Measurements from ENCODE around the gene RAB44. TPM values are rescaled to one million over a fixed set of nuclear protein-coding genes. Genes with fewer than 3 reads are reported as not detected.

Gene RAB44
- total and polyA plus RNA-seq, 4 experiments from 2014 or later, result not detected

DNA sequence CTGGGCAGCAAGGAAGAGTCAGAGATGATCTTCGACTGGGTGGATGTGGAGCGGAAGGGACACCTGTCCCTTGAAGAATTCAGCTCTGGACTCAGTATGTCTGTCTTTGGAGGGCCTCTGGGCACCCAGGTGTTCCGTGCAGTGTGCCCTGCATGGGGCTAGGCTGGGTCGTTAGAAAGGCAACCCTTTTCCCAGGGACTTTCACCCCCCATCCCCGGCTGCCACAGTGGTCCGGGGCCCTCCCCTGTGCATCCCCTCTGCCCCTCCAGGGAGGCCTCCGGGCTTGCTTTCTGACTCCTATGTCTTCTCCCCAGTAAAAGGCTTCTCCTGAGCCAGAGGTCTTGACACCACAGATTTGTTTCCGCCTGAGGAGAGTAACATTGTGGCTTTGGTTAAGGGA lies 16.2 kb downstream of the RAB44 start:
- Histone ChIP-seq H3K4me1 (ENCODE audit: insufficient read depth, low read length) (no peaks in the 10 kb centered on the region), H3K36me3 (ENCODE audit: insufficient read depth, low read length) (no peaks in the 10 kb centered on the region), H3K9me3 (ENCODE audit: control insufficient read depth in 1 of 2, low read length in 2 of 2) (no peaks in the 10 kb centered on the region), H3K27ac (ENCODE audit: low read depth, low read length) (no peak overlapping the region), H3K27me3 (ENCODE audit: insufficient read depth, low read length) (no peaks in the 10 kb centered on the region), H3K4me3 (ENCODE audit: low read length in 2 of 2) (no peak overlapping the region)
- Mint-ChIP-seq H3K4me3 (no peak overlapping the region), H3K4me1 (no peaks in the 10 kb centered on the region), H3K9me3 (no peaks in the 10 kb centered on the region), H3K27ac (no peak overlapping the region), H3K36me3 (no peaks in the 10 kb centered on the region), H3K27me3 (no peaks in the 10 kb centered on the region)
- CTCF ChIA-PET (ENCODE audit: partially characterized antibody), result no interaction called here
- POLR2A ChIA-PET (ENCODE audit: partially characterized antibody), result no interaction called here
- intact Hi-C loops (cut with micrococcal nuclease), result no loop called here
- DNase-seq, result no peak

DNA sequence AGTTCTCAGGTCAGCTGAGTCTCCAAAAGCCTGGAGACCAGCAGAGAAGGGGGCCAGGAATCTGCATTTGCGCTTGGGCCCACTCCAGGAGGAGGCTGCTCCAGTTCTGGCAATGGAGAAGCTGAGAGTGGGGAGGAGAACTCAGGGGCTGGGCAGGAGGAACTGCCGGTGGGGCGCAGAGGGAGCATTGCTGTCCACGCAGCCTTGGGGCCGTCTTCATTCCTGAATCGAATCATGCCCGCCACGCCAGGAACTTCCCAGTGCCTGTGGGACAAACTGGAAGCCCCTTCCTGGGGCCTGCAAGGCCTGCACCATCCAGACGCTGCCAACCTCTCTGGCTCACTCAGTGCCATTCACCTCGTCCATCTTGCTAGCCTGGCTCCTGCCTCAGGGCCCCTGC lies 16.9 kb downstream of the RAB44 start:
- Histone ChIP-seq H3K27ac (ENCODE audit: low read depth, low read length) (no peak overlapping the region), H3K4me1 (ENCODE audit: insufficient read depth, low read length) (no peaks in the 10 kb centered on the region), H3K27me3 (ENCODE audit: insufficient read depth, low read length) (no peaks in the 10 kb centered on the region), H3K4me3 (ENCODE audit: low read length in 2 of 2) (no peak overlapping the region), H3K36me3 (ENCODE audit: insufficient read depth, low read length) (no peaks in the 10 kb centered on the region), H3K9me3 (ENCODE audit: control insufficient read depth in 1 of 2, low read length in 2 of 2) (no peaks in the 10 kb centered on the region)
- DNase-seq, result no peak
- Mint-ChIP-seq H3K36me3 (no peaks in the 10 kb centered on the region), H3K27ac (no peak overlapping the region), H3K4me1 (peaks cover 0 to 2% (median 0%) of the 10 kb centered on the region in 4 donors), H3K27me3 (no peaks in the 10 kb centered on the region), H3K9me3 (no peaks in the 10 kb centered on the region), H3K4me3 (no peak overlapping the region)
- CTCF ChIA-PET (ENCODE audit: partially characterized antibody), result no interaction called here
- intact Hi-C loops (cut with micrococcal nuclease), result no loop called here
- POLR2A ChIA-PET (ENCODE audit: partially characterized antibody), result no interaction called here

DNA sequence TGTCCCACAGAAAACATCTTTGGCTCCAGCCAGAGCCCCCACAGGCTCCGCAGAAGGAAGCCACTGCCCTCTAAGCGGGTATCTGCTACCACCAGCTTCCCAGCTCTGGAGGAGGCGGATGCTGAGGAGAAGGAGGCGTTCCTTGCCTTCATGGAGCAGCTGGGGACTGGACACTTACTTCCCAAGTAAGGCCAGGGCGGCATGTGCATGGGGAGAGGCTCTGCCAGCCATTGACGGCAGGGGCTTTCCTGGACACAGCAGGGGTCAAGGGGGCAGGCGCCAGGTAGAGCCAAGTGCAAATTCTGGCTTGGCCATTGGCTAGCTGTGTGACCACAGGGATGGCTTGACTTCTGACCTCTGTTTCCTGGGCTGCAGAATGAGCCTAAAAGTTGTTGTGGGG lies 17.8 kb downstream of the RAB44 start:
- Mint-ChIP-seq H3K4me1 (peaks cover 0 to 2% (median 0%) of the 10 kb centered on the region in 4 donors), H3K36me3 (no peaks in the 10 kb centered on the region), H3K27me3 (no peaks in the 10 kb centered on the region), H3K9me3 (no peaks in the 10 kb centered on the region), H3K27ac (no peak overlapping the region), H3K4me3 (no peak overlapping the region)
- Histone ChIP-seq H3K9me3 (ENCODE audit: control insufficient read depth in 1 of 2, low read length in 2 of 2) (no peaks in the 10 kb centered on the region), H3K4me3 (ENCODE audit: low read length in 2 of 2) (no peak overlapping the region), H3K4me1 (ENCODE audit: insufficient read depth, low read length) (no peaks in the 10 kb centered on the region), H3K27me3 (ENCODE audit: insufficient read depth, low read length) (no peaks in the 10 kb centered on the region), H3K36me3 (ENCODE audit: insufficient read depth, low read length) (no peaks in the 10 kb centered on the region), H3K27ac (ENCODE audit: low read depth, low read length) (no peak overlapping the region)
- DNase-seq, result no peak
- CTCF ChIA-PET (ENCODE audit: partially characterized antibody), result interaction anchor here (1.1 kb wide), 1 partner anchor 9 kb away, joined by 3 read pairs; no protein-coding TSS in a partner anchor
- POLR2A ChIA-PET (ENCODE audit: partially characterized antibody), result no interaction called here
- intact Hi-C loops (cut with micrococcal nuclease), result no loop called here

DNA sequence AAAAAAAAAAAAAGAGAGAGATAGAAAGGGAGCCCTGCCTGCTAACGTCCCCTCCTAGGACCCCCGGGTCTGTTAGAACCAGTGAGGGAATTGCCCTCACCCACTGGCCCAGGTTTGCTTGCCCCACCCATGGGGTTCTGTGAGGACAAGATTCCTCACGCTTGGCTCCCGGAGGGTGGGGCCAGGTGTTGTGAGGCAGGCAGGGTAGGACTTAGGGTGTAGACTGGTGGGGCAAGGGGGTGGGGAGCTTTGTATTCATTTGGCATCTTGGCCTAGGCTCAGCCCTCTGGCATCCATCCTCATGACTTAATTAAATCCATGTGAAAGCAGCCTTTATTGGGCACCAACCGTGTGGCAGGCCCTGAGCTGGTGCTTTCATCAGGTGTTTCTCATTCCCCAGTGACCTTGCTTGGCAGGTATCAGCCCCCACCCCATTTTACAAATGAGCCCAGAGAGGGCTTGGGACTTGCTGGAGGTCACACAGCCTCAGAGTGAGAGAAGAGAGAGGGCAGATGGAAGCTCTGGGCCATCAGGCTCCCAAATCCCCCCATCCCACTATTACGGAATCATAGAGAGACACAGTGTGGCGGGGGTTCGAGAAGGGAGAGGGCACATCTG lies 19.0 kb downstream of the RAB44 start:
- Histone ChIP-seq H3K9me3 (ENCODE audit: control insufficient read depth in 1 of 2, low read length in 2 of 2) (no peaks in the 10 kb centered on the region), H3K36me3 (ENCODE audit: insufficient read depth, low read length) (no peaks in the 10 kb centered on the region), H3K27me3 (ENCODE audit: insufficient read depth, low read length) (no peaks in the 10 kb centered on the region), H3K4me1 (ENCODE audit: insufficient read depth, low read length) (no peaks in the 10 kb centered on the region), H3K4me3 (ENCODE audit: low read length in 2 of 2) (no peak overlapping the region), H3K27ac (ENCODE audit: low read depth, low read length) (no peak overlapping the region)
- no peaks in the 10 kb centered on the region for H3K9me3 Mint-ChIP-seq
- no peaks in the 10 kb centered on the region for H3K36me3 Mint-ChIP-seq
- H3K27ac Mint-ChIP-seq, result no peak overlapping the region
- POLR2A ChIA-PET (ENCODE audit: partially characterized antibody), result interaction anchor here (0.7 kb wide), 1 partner anchor 15 kb away, joined by 3 read pairs; no protein-coding TSS in a partner anchor
- peaks cover 0 to 2% (median 0%) of the 10 kb centered on the region in 4 donors for H3K4me1 Mint-ChIP-seq
- intact Hi-C loops (cut with micrococcal nuclease), result no loop called here
- CTCF ChIA-PET (ENCODE audit: partially characterized antibody), result interaction anchor here (0.5 to 1.2 kb wide), 3 partner anchors 8 to 101 kb away, joined by 3 to 4 read pairs (median 3); no protein-coding TSS in a partner anchor
- H3K4me3 Mint-ChIP-seq, result no peak overlapping the region
- no peaks in the 10 kb centered on the region for H3K27me3 Mint-ChIP-seq
- no peak for DNase-seq

DNA sequence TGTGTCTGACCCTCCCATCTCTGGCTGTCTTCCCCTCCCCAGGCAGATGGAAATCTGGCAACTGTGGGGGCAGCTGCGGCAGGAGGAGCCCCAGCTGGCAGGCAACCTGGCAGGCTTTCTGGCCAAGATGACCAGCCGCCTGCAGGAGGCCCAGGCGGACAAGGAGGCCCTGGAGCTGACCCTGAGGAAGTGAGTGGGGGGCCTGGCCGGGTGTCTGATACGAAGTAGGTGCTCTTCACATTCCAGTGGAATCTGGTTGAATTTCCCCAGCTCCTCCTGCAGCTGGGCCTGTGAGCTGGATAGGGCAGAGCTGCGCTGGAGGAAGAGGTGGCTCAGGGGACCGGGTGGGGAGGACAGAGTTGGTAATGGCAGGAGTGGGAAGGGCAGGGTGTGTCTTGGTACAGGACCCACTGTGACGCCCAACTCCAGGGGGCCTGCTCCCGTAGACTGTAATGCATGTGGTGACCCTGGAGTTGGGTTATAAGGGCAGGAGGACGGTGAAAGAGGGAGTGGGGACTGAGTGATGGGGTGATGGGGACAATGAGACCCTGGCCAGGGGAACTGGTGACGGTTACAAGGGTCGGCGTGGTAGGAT lies 19.7 kb downstream of the RAB44 start:
- no peaks in the 10 kb centered on the region for H3K9me3 Mint-ChIP-seq
- no peak overlapping the region for H3K27ac ChIP-seq (ENCODE audit: low read depth, low read length)
- no peak overlapping the region for H3K4me3 Mint-ChIP-seq
- no peaks in the 10 kb centered on the region for H3K36me3 Mint-ChIP-seq
- intact Hi-C loops (cut with micrococcal nuclease), result no loop called here
- no peaks in the 10 kb centered on the region for H3K36me3 ChIP-seq (ENCODE audit: insufficient read depth, low read length)
- ChIA-PET POLR2A (ENCODE audit: partially characterized antibody) (no interaction called here), CTCF (ENCODE audit: partially characterized antibody) (interaction anchor here (0.5 to 1.2 kb wide), 2 partner anchors 42 to 102 kb away, joined by 3 to 4 read pairs; no protein-coding TSS in a partner anchor)
- no peaks in the 10 kb centered on the region for H3K9me3 ChIP-seq (ENCODE audit: control insufficient read depth in 1 of 2, low read length in 2 of 2)
- no peaks in the 10 kb centered on the region for H3K27me3 ChIP-seq (ENCODE audit: insufficient read depth, low read length)
- H3K27ac Mint-ChIP-seq, result no peak overlapping the region
- no peak for DNase-seq
- peaks cover 0 to 2% (median 0%) of the 10 kb centered on the region in 4 donors for H3K4me1 Mint-ChIP-seq
- H3K4me3 ChIP-seq (ENCODE audit: low read length in 2 of 2), result no peak overlapping the region
- no peaks in the 10 kb centered on the region for H3K27me3 Mint-ChIP-seq
- H3K4me1 ChIP-seq (ENCODE audit: insufficient read depth, low read length), result no peaks in the 10 kb centered on the region

DNA sequence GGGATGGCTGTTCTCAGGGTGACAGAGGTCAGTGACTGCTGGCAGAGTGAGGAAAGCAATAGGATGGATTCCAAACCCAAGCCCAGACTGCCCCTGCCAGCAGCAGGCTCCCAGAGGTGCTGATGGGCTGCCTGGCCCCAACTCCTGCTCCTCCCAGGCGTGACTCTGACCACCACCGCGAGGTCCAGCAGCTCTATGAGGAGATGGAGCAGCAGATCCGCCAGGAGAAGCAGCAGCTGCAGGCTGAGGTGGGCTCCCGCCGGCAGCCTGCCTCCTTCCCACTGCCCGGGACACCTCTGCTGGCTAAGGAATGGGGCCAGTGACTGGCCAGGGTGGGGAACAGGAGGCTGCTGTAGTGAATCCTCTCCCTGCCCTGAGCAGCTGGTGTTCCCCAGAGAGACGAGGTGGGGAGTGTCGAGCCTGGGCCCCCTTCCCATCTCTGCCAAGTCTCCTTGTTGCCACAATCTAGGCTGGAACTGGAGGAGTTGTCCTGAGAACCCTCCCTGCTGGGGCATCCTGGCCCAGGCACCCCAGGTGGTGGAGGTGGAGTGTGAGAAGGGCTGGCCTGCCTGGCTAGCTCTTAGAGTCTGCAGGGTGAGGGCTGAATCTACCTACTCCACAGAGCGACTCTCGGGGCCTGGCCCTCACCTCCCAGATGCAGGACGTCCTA lies 20.4 kb downstream of the RAB44 start:
- Mint-ChIP-seq H3K4me1 (peaks cover 0 to 2% (median 0%) of the 10 kb centered on the region in 4 donors), H3K9me3 (no peaks in the 10 kb centered on the region), H3K27ac (no peak overlapping the region), H3K36me3 (no peaks in the 10 kb centered on the region), H3K4me3 (no peak overlapping the region), H3K27me3 (no peaks in the 10 kb centered on the region)
- Histone ChIP-seq H3K4me1 (ENCODE audit: insufficient read depth, low read length) (no peaks in the 10 kb centered on the region), H3K27me3 (ENCODE audit: insufficient read depth, low read length) (no peaks in the 10 kb centered on the region), H3K36me3 (ENCODE audit: insufficient read depth, low read length) (no peaks in the 10 kb centered on the region), H3K9me3 (ENCODE audit: control insufficient read depth in 1 of 2, low read length in 2 of 2) (no peaks in the 10 kb centered on the region), H3K27ac (ENCODE audit: low read depth, low read length) (no peak overlapping the region), H3K4me3 (ENCODE audit: low read length in 2 of 2) (no peak overlapping the region)
- no peak for DNase-seq
- POLR2A ChIA-PET (ENCODE audit: partially characterized antibody), result no interaction called here
- intact Hi-C loops (cut with micrococcal nuclease), result no loop called here
- CTCF ChIA-PET (ENCODE audit: partially characterized antibody), result interaction anchor here (2.7 kb wide), 1 partner anchor 41 kb away, joined by 11 read pairs; no protein-coding TSS in a partner anchor

DNA sequence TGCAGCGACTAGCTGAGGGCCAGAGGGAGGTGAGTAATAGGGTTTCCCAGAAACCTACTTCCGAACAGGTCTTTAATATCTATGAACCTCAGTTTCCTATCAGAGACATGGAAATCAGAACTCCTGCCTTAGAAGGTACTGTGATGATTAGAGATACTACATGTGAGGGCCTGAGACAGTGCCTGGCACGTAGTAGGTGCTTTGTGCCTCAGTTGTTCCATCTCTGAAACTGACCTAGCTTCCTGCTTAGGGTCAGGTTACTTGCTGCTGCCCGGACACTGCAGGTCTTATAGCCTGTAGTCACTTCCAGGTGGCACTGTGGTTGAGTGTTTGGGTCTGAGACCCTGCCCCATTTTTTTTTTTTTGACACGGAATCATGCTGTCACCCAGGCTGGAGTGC lies 20.9 kb downstream of the RAB44 start:
- intact Hi-C loops (cut with micrococcal nuclease), result no loop called here
- H3K4me3 Mint-ChIP-seq, result no peak overlapping the region
- no peak overlapping the region for H3K27ac Mint-ChIP-seq
- no peaks in the 10 kb centered on the region for H3K36me3 ChIP-seq (ENCODE audit: insufficient read depth, low read length)
- no peaks in the 10 kb centered on the region for H3K27me3 ChIP-seq (ENCODE audit: insufficient read depth, low read length)
- CTCF ChIA-PET (ENCODE audit: partially characterized antibody), result interaction anchor here (2.7 kb wide), 1 partner anchor 40 kb away, joined by 11 read pairs; no protein-coding TSS in a partner anchor
- H3K27ac ChIP-seq (ENCODE audit: low read depth, low read length), result no peak overlapping the region
- POLR2A ChIA-PET (ENCODE audit: partially characterized antibody), result no interaction called here
- H3K9me3 Mint-ChIP-seq, result no peaks in the 10 kb centered on the region
- no peak for DNase-seq
- no peaks in the 10 kb centered on the region for H3K27me3 Mint-ChIP-seq
- no peaks in the 10 kb centered on the region for H3K36me3 Mint-ChIP-seq
- no peaks in the 10 kb centered on the region for H3K4me1 ChIP-seq (ENCODE audit: insufficient read depth, low read length)
- no peak overlapping the region for H3K4me3 ChIP-seq (ENCODE audit: low read length in 2 of 2)
- peaks cover 0 to 2% (median 0%) of the 10 kb centered on the region in 4 donors for H3K4me1 Mint-ChIP-seq
- no peaks in the 10 kb centered on the region for H3K9me3 ChIP-seq (ENCODE audit: control insufficient read depth in 1 of 2, low read length in 2 of 2)

All from CD4-positive, alpha-beta memory T cell (primary cell).